SK-N-MC (cell line): ENCODE data around the gene DGKB.

ENCODE experiments used
- EZH2 ChIP-seq: fragments of 200-600 bp; sonication (generic); IDR thresholded peaks from one replicate; pipeline ENCODE4 v1.6.1; 2017; ENCODE audit warnings: antibody characterized with exemption
- FOXP2 ChIP-seq: optimal IDR thresholded peaks from 2 replicates; pipeline ENCODE3; 2011; ENCODE audit warnings: mild to moderate bottlenecking, moderate library complexity; ENCODE audit not compliant: insufficient read depth; ENCODE audit errors: extremely low read length, control extremely low read depth
- POLR2AphosphoS5 ChIP-seq: IDR thresholded peaks from 2 replicates; pipeline ENCODE4 v1.6.1; 2012; ENCODE audit warnings: mild to moderate bottlenecking, low read depth, low read length, borderline replicate concordance

DNA sequence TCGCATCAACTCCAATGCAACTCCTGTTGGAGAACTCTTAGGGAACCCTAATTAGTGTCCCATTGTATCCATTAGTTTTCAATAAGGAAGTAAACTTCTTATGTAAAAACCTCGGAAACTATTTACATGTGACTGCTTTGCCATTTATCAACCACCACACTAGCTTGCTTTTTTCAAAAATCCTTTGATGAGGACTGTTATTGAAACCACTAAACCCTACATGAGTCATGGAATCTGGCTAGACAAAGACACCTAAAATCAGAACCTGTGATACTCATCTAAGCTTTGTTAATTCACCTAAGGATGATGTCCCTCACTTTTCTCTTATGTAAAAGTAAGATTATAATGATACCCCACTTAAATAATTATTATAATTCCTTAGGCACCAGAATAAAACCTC is 499.0 kb downstream of the DGKB start:
- TF ChIP-seq POLR2AphosphoS5 (no peak), EZH2 (no peak), FOXP2 (no peak)
